GM12878 (cell line): ENCODE measurements around the gene COL20A1.

ENCODE experiments used
- HDGF ChIP-seq: fragments of 450-650 bp; IDR thresholded peaks from 2 replicates; pipeline ENCODE4 v1.6.1; 2016; ENCODE audit warnings: antibody characterized with exemption
- MXI1 ChIP-seq: fragments of 150-350 bp; IDR thresholded peaks from 2 replicates; pipeline ENCODE4 v1.6.1; 2011; ENCODE audit warnings: low read depth, mild to moderate bottlenecking, inconsistent platforms, low read length, improper control_type of control experiment
- POLR2A ChIP-seq: IDR thresholded peaks from 2 replicates; pipeline ENCODE4 v1.6.1; 2011; ENCODE audit warnings: low read depth, mild to moderate bottlenecking, low read length

DNA sequence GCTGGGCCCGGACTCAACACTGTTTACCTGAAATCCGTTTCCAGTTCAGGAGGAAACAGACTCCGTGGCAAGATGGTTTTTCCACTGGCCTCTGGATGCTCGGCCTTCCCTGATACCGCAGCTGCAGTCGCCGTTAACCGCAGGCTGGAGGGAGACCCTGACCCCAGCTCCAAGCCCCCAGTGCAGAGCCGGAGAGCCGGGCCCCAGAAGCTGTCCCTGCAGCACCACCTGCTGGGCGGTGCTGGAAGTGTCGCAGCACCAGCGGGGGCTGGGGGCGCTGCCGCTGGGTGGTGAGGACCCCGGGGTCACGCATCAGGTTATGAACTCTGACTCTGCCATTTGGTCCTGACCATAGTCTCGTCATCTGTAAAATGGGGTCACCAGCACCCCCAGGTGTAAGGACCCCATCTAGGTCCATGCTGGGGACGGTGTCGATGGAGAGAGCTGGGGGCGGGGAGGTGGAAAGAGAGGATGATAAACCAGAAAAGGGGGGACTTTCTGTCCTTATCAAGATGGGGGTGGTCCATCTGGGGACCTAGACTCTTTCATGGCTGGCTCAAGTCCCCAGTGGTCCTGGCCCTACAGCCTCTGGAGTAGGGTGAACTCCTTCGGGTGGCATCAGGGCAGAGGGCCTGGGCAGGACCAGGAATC lies 88.9 kb downstream of the COL20A1 start:
- no peak for TF ChIP-seq MXI1
- no peak for TF ChIP-seq HDGF
- no peak for TF ChIP-seq POLR2A
